ENCODE data around the gene ENG.

DNA sequence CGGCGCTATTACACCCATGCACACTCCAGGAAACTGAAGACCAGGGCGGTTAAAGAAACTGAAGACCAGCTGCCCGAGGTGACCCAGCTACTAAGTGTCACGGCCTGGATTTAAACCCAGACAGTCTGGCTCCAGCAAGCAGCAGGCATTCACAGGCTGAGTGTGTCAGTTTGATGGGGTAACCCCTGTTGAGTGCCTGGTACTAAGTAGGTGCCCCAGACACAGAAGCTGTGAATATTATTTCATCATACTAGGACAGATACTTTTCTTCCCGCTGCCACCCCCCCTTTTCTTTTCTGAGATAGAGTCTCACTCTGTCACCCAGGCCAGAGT, 7.3 kb downstream of the ENG start:
- TF ChIP-seq, protein P1, sequence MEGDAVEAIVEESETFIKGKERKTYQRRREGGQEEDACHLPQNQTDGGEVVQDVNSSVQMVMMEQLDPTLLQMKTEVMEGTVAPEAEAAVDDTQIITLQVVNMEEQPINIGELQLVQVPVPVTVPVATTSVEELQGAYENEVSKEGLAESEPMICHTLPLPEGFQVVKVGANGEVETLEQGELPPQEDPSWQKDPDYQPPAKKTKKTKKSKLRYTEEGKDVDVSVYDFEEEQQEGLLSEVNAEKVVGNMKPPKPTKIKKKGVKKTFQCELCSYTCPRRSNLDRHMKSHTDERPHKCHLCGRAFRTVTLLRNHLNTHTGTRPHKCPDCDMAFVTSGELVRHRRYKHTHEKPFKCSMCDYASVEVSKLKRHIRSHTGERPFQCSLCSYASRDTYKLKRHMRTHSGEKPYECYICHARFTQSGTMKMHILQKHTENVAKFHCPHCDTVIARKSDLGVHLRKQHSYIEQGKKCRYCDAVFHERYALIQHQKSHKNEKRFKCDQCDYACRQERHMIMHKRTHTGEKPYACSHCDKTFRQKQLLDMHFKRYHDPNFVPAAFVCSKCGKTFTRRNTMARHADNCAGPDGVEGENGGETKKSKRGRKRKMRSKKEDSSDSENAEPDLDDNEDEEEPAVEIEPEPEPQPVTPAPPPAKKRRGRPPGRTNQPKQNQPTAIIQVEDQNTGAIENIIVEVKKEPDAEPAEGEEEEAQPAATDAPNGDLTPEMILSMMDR (IDR thresholded peaks at IDR 0.05; ENCODE audit: low read depth, low read length) = no peak
- TF ChIP-seq EZH2phosphoT487 (IDR thresholded peaks at IDR 0.05; ENCODE audit: low read depth) = no peak
